B cell (primary cell): Measurements from ENCODE around the gene TMEM87B.

ENCODE experiments used
- EZH2 ChIP-seq: IDR thresholded peaks from 2 replicates; pipeline ENCODE4 v1.6.1; 2012; ENCODE audit warnings: borderline replicate concordance, low read depth, mild to moderate bottlenecking, moderate library complexity, low read length; ENCODE audit not compliant: insufficient read depth, poor library complexity, severe bottlenecking
- TF ChIP-seq, protein P1 (sequence below): fragments of 200-600 bp; IDR thresholded peaks from one replicate; pipeline ENCODE4 v1.8.0; 2022; ENCODE audit warnings: antibody characterized with exemption, mild to moderate bottlenecking

DNA sequence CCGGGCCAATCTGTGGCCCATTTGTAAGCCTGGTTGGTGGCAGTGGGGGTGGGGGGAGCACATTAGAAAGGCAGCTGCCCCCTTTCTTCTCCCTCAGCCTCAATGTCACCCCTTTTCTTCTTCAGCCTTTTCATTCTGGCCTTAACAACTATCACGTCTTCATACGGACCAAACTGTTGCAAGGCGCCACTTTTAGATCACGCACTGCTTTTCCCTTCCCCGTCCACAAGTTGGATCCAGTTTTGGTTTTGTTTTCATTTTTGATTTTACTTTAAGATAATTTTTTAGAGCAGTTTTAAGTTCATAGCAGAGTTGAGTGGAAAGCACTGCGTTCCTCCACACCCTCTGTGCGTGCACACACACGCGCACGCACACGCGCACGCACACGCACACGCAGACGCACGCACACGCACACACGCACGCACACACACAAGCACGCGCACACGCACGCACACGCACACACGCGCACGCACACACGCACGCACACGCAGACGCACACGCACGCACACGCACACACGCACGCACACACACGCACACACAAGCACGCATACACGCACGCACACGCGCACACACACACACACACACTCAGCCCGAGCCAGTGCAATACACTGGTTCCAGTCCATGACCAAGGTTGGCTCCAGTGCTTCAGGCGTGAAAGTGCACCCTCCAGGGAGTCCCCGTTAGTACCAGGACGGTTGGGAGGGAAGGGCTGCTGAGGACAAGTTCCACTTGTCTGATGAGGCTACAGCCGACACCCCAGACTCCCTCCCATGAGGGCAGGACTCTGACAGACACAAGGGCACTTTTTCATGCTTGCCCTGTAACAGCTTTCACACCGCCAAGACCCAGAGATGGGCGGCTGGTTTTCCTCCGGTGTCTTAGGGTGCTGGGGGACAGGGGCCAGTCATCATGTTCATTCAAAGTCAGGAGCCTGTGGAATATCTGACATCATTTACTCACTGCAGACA, 105.5 kb downstream of the TMEM87B start:
- TF ChIP-seq, protein P1, sequence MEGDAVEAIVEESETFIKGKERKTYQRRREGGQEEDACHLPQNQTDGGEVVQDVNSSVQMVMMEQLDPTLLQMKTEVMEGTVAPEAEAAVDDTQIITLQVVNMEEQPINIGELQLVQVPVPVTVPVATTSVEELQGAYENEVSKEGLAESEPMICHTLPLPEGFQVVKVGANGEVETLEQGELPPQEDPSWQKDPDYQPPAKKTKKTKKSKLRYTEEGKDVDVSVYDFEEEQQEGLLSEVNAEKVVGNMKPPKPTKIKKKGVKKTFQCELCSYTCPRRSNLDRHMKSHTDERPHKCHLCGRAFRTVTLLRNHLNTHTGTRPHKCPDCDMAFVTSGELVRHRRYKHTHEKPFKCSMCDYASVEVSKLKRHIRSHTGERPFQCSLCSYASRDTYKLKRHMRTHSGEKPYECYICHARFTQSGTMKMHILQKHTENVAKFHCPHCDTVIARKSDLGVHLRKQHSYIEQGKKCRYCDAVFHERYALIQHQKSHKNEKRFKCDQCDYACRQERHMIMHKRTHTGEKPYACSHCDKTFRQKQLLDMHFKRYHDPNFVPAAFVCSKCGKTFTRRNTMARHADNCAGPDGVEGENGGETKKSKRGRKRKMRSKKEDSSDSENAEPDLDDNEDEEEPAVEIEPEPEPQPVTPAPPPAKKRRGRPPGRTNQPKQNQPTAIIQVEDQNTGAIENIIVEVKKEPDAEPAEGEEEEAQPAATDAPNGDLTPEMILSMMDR: no peak
- no peak for TF ChIP-seq EZH2
